Endothelial cell of umbilical vein (primary cell): ENCODE results near the gene TOM1L2. TPM values are rescaled to one million over a fixed set of nuclear protein-coding genes. Genes with fewer than 3 reads are reported as not detected.

ENCODE experiments used
- BruUV-seq: library from RNA; stranded (reverse); fragments of 400-500 nt; replicated peaks from 2 replicates; lab custom pipeline; 2021; lab: Mats Ljungman, UMichigan
- CTCF ChIA-PET: fragments of 300-600, 350-600 bp; sonication (Branson Sonifier 250); formaldehyde crosslinking; loops from one replicate; lab custom pipeline; 2021; ENCODE audit warnings: antibody characterized with exemption, inconsistent platforms; lab: Charles Lee
- POLR2A ChIA-PET: fragments of 300-600, 350-600 bp; sonication (Branson Sonifier 250); formaldehyde crosslinking; loops from one replicate; lab custom pipeline; 2021; ENCODE audit warnings: antibody characterized with exemption, inconsistent platforms; lab: Charles Lee
- DNase-seq: peaks from one replicate; pipeline ENCODE4 v3.0.0-alpha.2; 2011; ENCODE audit warnings: low read depth, low spot score
- FAIRE-seq: peaks from 2 replicates; lab custom pipeline; 2011; peaks lifted over from hg19 to GRCh38; lab: Jason Lieb, UNC
- H2AFZ ChIP-seq: 2 replicates; pipeline ENCODE4 v1.6.0; 2012; ENCODE audit warnings: low read depth, low read length, control low read depth, inconsistent platforms
- H3K27ac ChIP-seq: 2 replicates; pipeline ENCODE4 v1.5.1; 2011; ENCODE audit warnings: low read depth, mild to moderate bottlenecking, control low read depth, low read length, moderate library complexity; ENCODE audit not compliant: insufficient read depth
- H3K27me3 ChIP-seq, 2 experiments: 2 replicates each; pipeline versions ENCODE4 v1.6.0 to v1.6.1; 2011; ENCODE audit warnings: low read length in 2 of 2, mixed read lengths in 1 of 2; ENCODE audit not compliant: control insufficient read depth in 2 of 2, insufficient read depth in 2 of 2
- H3K36me3 ChIP-seq, 2 experiments: 2 replicates in 1 of 2; 3 replicates in 1 of 2; pipeline ENCODE4 v1.5.1; 2011; ENCODE audit warnings: low read length in 2 of 2, mild to moderate bottlenecking in 1 of 2, moderate library complexity in 1 of 2; ENCODE audit not compliant: control insufficient read depth in 2 of 2, insufficient read depth in 2 of 2; ENCODE audit errors: extremely low read depth in 1 of 2
- H3K4me1 ChIP-seq: 3 replicates; pipeline ENCODE4 v1.5.1; 2011; ENCODE audit warnings: mild to moderate bottlenecking, low read length; ENCODE audit not compliant: control insufficient read depth, insufficient read depth; ENCODE audit errors: extremely low read depth
- H3K4me2 ChIP-seq: 2 replicates; pipeline ENCODE4 v1.6.1; 2011; ENCODE audit warnings: low read length, control low read depth, mixed read lengths; ENCODE audit not compliant: insufficient read depth
- H3K4me3 ChIP-seq, 3 experiments: fragments of 200-600 bp in 1 of 3; sonication (generic), shearing (Covaris generic) in 1 of 3; replicated peaks in 1 of 3; 2 replicates each; pipeline ENCODE4 v1.5.1; 2011 to 2016; ENCODE audit warnings: control low read depth in 3 of 3, low read length in 3 of 3, mild to moderate bottlenecking in 2 of 3, inconsistent platforms in 1 of 3, low read depth in 1 of 3, moderate library complexity in 1 of 3; ENCODE audit not compliant: insufficient read depth in 1 of 3
- H3K79me2 ChIP-seq: 2 replicates; pipeline ENCODE4 v1.6.0; 2012; ENCODE audit warnings: low read length, inconsistent platforms; ENCODE audit not compliant: control insufficient read depth, insufficient read depth
- H3K9ac ChIP-seq: replicated peaks from 2 replicates; pipeline ENCODE3; 2011; ENCODE audit warnings: low read length, control low read depth; ENCODE audit not compliant: insufficient read depth; ENCODE audit errors: extremely low read depth
- H3K9me1 ChIP-seq: replicated peaks from 3 replicates; pipeline ENCODE4 v1.6.0; 2011; ENCODE audit warnings: mild to moderate bottlenecking, low read length; ENCODE audit not compliant: control insufficient read depth, insufficient read depth; ENCODE audit errors: extremely low read depth
- H3K9me3 ChIP-seq: replicated peaks from 2 replicates; pipeline ENCODE4 v1.5.1; 2012; ENCODE audit warnings: low read length, inconsistent platforms; ENCODE audit not compliant: control insufficient read depth, insufficient read depth
- H4K20me1 ChIP-seq: replicated peaks from 2 replicates; pipeline ENCODE3; 2011; ENCODE audit warnings: mild to moderate bottlenecking, low read length; ENCODE audit not compliant: control insufficient read depth, insufficient read depth; ENCODE audit errors: extremely low read depth
- CTCF ChIP-seq, 2 donors: IDR thresholded peaks; 1 replicate in 1 of 2; 2 replicates in 1 of 2; pipeline ENCODE4 v1.5.1; 2011; ENCODE audit warnings: low read length in 2 of 2, mild to moderate bottlenecking in 2 of 2, moderate library complexity in 2 of 2, control low read depth in 1 of 2, inconsistent platforms in 1 of 2, low read depth in 1 of 2; ENCODE audit not compliant: insufficient read depth in 1 of 2; ENCODE audit errors: extremely low read depth in 1 of 2
- EZH2 ChIP-seq: IDR thresholded peaks from 2 replicates; pipeline ENCODE4 v1.6.1; 2012; ENCODE audit warnings: borderline replicate concordance, low read depth, mild to moderate bottlenecking, moderate library complexity, low read length, inconsistent platforms; ENCODE audit not compliant: severe bottlenecking
- FOS ChIP-seq: IDR thresholded peaks from 2 replicates; pipeline ENCODE4 v1.6.1; 2011; ENCODE audit warnings: mild to moderate bottlenecking, low read length, moderate library complexity, borderline replicate concordance; ENCODE audit not compliant: insufficient read depth
- GATA2 ChIP-seq: IDR thresholded peaks from 2 replicates; pipeline ENCODE4 v1.7.0; 2011; ENCODE audit warnings: low read depth, mild to moderate bottlenecking, moderate library complexity, mixed read lengths, low read length; ENCODE audit not compliant: insufficient read length, insufficient read depth
- JUN ChIP-seq: IDR thresholded peaks from 2 replicates; pipeline ENCODE4 v1.6.1; 2011; ENCODE audit warnings: borderline replicate concordance, low read depth; ENCODE audit not compliant: insufficient read length, insufficient read depth
- MYC ChIP-seq: IDR thresholded peaks from one replicate; pipeline ENCODE4 v1.6.1; 2011; ENCODE audit warnings: mild to moderate bottlenecking, low read depth, low read length
- POLR2A ChIP-seq: IDR thresholded peaks from 2 replicates; pipeline ENCODE4 v1.6.1; 2012; ENCODE audit warnings: low read depth, mild to moderate bottlenecking, control low read depth, low read length
- POLR2AphosphoS5 ChIP-seq: IDR thresholded peaks from 2 replicates; pipeline ENCODE4 v1.6.1; 2012; ENCODE audit warnings: low read depth, mild to moderate bottlenecking, control low read depth, low read length, moderate library complexity; ENCODE audit not compliant: insufficient read depth
- dilution Hi-C: fragments of 300-500 bp; cut with MboI; formaldehyde crosslinking; loops from one replicate; pipeline ENCODE4 v1.15.0; 2019; ENCODE audit warnings: low sequenced_read_pairs; ENCODE audit not compliant: extremely low pct_ligation_motif_present
- intact Hi-C: fragments of 100-400 bp; cut with micrococcal nuclease; formaldehyde crosslinking; loops from one replicate; pipeline ENCODE4 v1.10.0; 2022
- polyA plus RNA-seq, 4 experiments: library from polyadenylated mRNA; depleted of rRNA in 3 of 4; stranded (reverse) in 3 of 4; unstranded in 1 of 4; fragments of >200 nt; gene quantifications; 2 replicates each; pipeline versions ENCODE4 v1.2.1 to v1.2.3, GENCODE V29; 2011 to 2012; ENCODE audit warnings: missing spikeins in 1 of 4
- total RNA-seq: library from RNA; stranded (reverse); gene quantifications from 2 replicates; pipeline ENCODE4 v1.2.3, GENCODE V29; 2021
- TF ChIP-seq, protein P1 (sequence below): IDR thresholded peaks from 2 replicates; pipeline ENCODE4 v1.6.1; 2011; ENCODE audit not compliant: insufficient read depth, insufficient read length

The TOM1L2 gene
- total and polyA plus RNA-seq, 2 donors (not counting 3 experiments of a cell fraction or from before 2014, with no cell fraction given) = 31.7 to 37.6 TPM

GRCh38 chr17:17905036-17905320 lies 67.2 kb downstream of the TOM1L2 start:
- no peak overlapping the region for H3K4me2 ChIP-seq
- H3K4me1 ChIP-seq = peaks cover 30% of the 10 kb centered on the region
- CTCF ChIA-PET = interaction anchor here (1.0 to 1.8 kb wide), 2 partner anchors 14 kb away, joined by 3 to 11 read pairs; no protein-coding TSS in a partner anchor
- no peaks in the 10 kb centered on the region for H3K9me1 ChIP-seq
- FAIRE-seq (no peak), DNase-seq (no peak)
- no peak overlapping the region for H3K9ac ChIP-seq
- no peaks in the 10 kb centered on the region for H3K79me2 ChIP-seq
- no peaks in the 10 kb centered on the region for H3K36me3 ChIP-seq
- H3K9me3 ChIP-seq = no peaks in the 10 kb centered on the region
- H3K27me3 ChIP-seq = no peaks in the 10 kb centered on the region
- POLR2A ChIA-PET = no interaction called here
- H4K20me1 ChIP-seq = no peaks in the 10 kb centered on the region
- no TSS peak for BruUV-seq
- dilution Hi-C loops (no loop called here), intact Hi-C loops (no loop called here)
- TF ChIP-seq EZH2 (no peak), GATA2 (no peak)
- no peak overlapping the region for H2AFZ ChIP-seq
- H3K4me3 ChIP-seq = no peak overlapping the region
- H3K27ac ChIP-seq = no peak overlapping the region

DNA sequence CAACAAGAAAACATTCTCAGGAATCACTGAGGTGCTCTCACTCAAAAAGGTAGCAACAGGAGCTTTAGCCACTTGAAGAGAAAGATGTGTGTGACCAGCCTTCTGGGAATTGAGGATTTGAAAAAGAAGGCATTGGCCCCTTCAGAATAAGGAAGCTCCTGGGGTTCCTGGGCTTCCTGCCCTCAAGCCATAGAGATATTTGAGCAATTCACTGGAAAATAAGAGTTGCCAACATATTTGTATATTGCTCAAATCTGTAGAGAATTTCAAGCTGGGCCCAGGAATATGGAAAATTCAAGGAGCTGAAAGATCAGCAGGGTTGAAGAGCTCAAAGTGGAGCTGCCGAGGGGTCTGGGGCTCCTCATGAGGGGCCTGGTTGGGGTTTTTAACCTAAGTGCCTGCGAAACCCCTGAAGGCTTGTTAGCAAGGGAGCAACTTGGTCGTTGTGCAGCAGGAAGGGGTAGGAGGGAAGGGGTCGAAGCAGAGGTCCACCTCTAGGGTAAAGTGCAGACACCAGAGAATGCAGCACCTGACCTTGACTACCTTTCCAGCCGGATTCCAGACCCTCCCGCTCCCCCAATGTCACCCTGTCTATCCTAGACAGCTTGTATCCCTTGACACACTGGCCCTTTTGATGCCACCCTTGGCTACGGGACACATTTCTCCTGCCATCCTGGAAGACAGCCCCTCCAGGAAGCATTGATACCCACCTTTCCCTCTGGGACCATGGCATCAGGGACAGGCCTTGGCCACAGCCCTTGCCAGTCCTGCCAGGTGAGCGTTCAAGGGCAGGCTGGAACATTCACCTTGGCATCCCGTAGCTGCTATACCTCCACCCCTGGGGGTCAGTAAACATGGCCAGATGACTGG lies 67.8 kb downstream of the TOM1L2 start:
- BruUV-seq = no TSS peak
- no peak for DNase-seq
- Histone ChIP-seq H2AFZ (no peak overlapping the region), H3K27me3 (no peaks in the 10 kb centered on the region), H3K27ac (no peak overlapping the region), H4K20me1 (no peaks in the 10 kb centered on the region), H3K79me2 (no peaks in the 10 kb centered on the region), H3K9ac (no peak overlapping the region), H3K4me2 (no peak overlapping the region), H3K4me3 (no peak overlapping the region), H3K9me3 (no peaks in the 10 kb centered on the region), H3K36me3 (no peaks in the 10 kb centered on the region), H3K9me1 (no peaks in the 10 kb centered on the region), H3K4me1 (peaks cover 31% of the 10 kb centered on the region)
- TF ChIP-seq EZH2 (no peak), MYC (no peak), FOS (no peak), JUN (no peak), POLR2A (no peak), GATA2 (no peak), POLR2AphosphoS5 (no peak), CTCF (IDR thresholded peaks at IDR 0.05; ENCODE audit: extremely low read depth in 1 of 2, insufficient read depth in 1 of 2, low read depth in 1 of 2, low read length in 2 of 2) (no peak)
- TF ChIP-seq, protein P1, sequence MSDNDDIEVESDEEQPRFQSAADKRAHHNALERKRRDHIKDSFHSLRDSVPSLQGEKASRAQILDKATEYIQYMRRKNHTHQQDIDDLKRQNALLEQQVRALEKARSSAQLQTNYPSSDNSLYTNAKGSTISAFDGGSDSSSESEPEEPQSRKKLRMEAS = no peak
- ChIA-PET CTCF (interaction anchor here (1.0 to 1.8 kb wide), 3 partner anchors 13 to 17 kb away, joined by 3 to 11 read pairs (median 3); no protein-coding TSS in a partner anchor), POLR2A (no interaction called here)
- intact Hi-C loops (no loop called here), dilution Hi-C loops (no loop called here)
- FAIRE-seq = no peak
